HG03108 (cell line): ENCODE measurements around the gene PADI3.

ENCODE experiments used
- ATAC-seq: cut with Tn5 transposase; IDR thresholded peaks from one replicate; pipeline ENCODE4 v1.9.1; 2021; ENCODE audit warnings: moderate library complexity; ENCODE audit not compliant: unreplicated experiment

Gene PADI3

GRCh38 chr1:17215545-17215890 is 33.4 kb upstream of the PADI3 start:
- no peak for ATAC-seq

DNA sequence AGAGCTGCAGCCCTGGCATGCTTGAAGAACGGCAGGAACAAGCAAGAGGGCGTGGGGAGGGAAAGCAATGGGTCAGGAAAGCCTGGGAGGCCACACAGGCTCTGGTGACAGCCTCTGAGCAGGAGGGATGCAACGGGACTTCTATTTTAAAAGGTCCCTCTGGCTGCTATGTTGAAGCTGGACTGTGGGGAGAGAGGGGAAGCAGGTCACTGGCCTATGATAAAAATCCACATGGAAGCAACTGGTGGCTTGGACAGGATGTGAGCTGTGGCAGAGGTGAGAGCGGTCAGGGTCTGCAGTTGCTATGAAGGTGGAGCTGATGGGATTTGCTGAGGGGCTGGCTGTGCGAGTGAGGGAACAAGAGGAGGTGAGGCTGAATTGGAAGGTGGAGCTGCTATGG is 32.8 kb upstream of the PADI3 start:
- ATAC-seq = no peak

DNA sequence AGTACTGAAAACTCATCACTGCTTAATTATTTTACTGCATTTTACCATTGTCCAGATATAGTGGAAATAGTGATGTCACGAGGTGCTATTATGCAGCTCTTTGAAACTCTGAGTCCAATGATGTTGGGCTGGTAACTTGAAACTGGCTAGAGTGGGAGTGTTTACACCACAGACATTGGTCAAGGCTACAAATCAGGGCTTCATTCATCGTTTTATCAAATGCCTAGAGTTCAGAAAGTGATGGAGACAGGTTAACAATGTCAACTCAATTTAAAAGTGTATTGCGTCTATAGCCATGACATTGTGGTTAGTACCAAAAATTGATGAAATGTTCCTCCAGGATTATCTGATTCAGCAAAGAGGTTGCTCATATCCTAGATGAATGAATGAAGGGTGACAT is 31.3 kb upstream of the PADI3 start:
- no peak for ATAC-seq

DNA sequence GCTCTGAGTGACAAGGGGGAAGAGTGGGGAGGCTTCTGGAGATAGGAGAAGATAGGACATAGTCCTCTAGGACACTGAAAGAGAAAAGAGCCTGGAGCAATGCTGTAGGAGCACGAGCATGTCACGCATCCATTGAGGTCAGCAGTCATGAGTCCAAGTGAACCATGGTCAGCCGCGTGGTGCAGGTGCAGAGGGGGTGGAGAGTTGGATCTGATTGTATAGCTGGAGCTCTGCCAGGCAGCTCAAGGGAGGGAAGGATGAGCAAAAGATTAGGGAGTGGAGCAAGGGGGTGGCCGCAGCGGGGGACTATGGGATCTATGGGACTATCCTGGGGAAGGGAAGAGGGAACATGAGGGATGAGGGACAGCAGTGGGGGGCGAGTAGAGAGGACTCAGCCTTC is 30.0 kb upstream of the PADI3 start:
- no peak for ATAC-seq

- ATAC-seq = no peak
These were observed 28.6 kb upstream of the PADI3 start for GRCh38 chr1:17220287-17220686.

DNA sequence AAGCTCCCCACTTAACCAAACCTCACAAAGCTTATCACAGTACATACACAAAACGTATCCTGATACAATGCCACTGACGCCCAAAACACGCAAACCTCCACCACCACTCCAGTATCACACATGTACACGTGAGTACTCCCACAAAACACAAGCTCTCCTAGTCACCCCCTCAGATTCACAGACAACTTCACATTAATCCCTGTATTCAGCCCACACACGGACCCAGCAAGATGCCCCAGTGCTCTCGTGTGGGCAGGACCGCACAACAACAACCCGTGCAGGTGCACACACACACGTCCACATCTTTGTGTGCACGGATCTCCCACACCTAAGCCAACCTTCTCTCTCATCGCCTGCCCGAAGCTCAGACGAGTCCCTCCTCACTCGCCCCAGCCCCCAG is 26.3 kb upstream of the PADI3 start:
- ATAC-seq = no peak

- no peak for ATAC-seq
These were observed 24.5 kb upstream of the PADI3 start for GRCh38 chr1:17224434-17224833.

GRCh38 chr1:17225140-17225539 is 23.8 kb upstream of the PADI3 start:
- no peak for ATAC-seq

- ATAC-seq = no peak
These were observed 21.5 kb upstream of the PADI3 start for GRCh38 chr1:17227358-17227915.

DNA sequence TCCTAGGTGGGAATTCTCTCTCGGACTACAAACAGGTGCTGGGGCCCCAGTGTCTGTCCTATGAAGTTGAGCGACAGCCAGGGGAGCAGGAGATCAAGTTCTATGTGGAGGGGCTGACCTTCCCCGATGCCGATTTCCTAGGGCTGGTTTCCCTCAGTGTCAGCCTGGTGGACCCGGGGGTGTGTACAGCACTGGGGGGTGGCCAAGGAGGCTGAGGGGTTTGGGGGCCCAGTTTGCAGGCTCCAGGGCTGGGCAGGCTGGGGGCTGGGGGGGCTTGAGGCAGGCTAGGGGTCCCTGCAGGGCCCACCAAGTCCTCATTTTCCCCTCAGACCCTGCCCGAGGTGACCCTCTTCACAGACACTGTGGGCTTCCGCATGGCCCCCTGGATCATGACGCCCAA is 20.3 kb upstream of the PADI3 start:
- no peak for ATAC-seq

DNA sequence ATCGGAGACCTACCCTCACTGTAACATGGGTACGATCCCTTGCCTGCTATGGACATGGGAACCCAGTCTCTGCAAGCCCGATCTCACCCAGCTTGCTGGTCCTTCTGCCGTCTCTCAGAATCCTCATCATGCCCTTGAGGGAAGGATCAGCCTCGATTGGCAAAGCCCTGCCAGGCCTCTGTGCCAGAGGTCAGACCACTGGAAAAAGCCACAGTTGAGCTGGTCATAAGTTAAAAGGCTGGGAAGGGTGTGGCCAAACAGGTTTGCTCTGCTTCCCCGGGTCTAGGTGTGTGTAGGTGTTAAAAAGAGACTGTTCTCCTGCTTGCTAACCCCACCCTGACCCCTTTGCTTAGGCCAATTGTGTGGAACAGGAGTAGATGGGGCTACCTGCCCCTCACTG is 19.5 kb upstream of the PADI3 start:
- no peak for ATAC-seq

- ATAC-seq = no peak
These were observed 18.8 kb upstream of the PADI3 start for GRCh38 chr1:17230106-17230505.

DNA sequence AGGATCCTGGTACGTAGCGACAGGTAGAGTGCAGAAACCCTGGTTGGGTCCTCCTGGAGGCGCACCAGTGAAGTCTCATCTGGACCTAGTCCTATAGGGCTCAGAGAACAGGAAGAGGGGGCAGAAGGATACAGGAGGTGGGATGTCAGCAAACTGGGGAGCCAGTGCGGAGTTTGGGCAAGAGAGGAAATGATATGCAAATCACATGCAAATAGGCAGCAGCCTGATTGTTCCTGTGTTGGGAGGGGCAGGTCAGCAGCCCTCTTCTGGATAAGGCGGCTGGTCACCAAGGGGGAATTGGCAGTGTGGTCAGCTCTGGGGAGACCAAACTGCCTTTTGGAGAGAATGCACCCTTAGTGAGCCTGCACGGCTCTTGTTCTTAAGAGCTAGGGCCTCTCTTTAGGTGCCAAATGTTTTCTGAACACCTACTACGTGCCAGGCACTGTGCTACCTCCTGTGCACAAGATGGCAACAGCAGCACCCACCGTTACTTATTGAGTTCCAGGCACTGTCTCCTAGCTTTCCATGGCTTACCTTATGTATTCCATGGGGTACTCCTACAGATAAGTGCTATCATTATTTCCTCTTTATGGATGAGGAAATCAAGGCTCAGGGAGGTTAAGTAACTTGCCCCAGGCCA is 18.1 kb upstream of the PADI3 start:
- ATAC-seq = no peak

GRCh38 chr1:17232759-17233661 is 15.9 kb upstream of the PADI3 start:
- ATAC-seq = no peak

- ATAC-seq = no peak
These were observed 15.1 kb upstream of the PADI3 start for GRCh38 chr1:17233675-17234320.

- no peak for ATAC-seq
These were observed 14.5 kb upstream of the PADI3 start for GRCh38 chr1:17234405-17234804.

DNA sequence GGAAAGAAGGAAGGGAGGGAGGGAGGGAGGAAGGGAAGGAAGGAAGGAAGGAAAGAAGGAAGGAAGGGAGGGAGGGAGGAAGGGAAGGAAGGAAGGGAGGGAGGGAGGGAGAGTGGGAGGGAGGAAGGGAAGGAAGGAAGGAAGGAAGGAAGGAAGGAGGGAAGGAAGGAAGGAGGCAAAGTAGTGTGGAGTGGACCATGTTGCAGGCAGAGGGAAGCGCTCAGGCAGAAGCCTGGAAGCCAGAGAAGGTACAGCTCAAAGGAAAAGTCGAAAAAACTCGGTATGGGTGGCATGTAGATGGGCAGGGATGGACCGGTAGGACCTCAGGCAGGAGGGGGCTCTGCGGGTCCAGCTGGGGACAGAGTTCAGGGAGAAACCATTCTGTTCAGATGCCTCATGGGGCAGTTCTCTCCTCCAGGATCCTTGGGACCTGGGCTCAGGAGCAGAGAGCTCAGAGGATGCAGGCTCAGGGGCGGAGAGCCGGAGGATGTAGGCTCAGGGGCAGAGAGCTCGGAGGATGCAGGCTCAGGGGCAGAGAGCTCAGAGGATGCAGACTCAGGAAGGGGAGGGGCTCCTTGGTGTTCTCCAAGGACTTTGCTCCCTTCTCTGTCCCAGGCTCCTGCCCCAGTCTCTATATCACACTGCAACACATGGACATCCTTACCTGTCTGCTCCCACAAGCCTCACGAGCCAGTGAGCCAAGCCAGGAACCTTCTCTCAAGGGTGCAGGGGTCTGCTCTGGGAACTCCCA is 13.6 kb upstream of the PADI3 start:
- no peak for ATAC-seq

- ATAC-seq = no peak
These were observed 11.9 kb upstream of the PADI3 start for GRCh38 chr1:17236779-17237560.

- no peak for ATAC-seq
These were observed 11.4 kb upstream of the PADI3 start for GRCh38 chr1:17237561-17237903.

- no peak for ATAC-seq
These were observed 9.5 kb upstream of the PADI3 start for GRCh38 chr1:17239420-17239819.
